Astrocyte of the spinal cord (primary cell): Measurements from ENCODE around the gene GPR39.
A peak's percentile ranks its signal among the peaks of the same experiment; 100 is the strongest.

ENCODE experiments used
- DNase-seq: peaks from one replicate; pipeline ENCODE4 v3.0.0; 2011; ENCODE audit warnings: low read depth, low spot score
- H3K4me3 ChIP-seq: 2 replicates; pipeline ENCODE4 v1.5.1; 2011; ENCODE audit warnings: low read depth, mild to moderate bottlenecking, low read length, moderate library complexity
- CTCF ChIP-seq: IDR thresholded peaks from 2 replicates; pipeline ENCODE4 v1.5.1; 2012; ENCODE audit warnings: low read depth, mild to moderate bottlenecking, low read length, inconsistent platforms
- in situ Hi-C: cut with HindIII; loops from 2 replicates; pipeline ENCODE4 v1.10.0; 2017; ENCODE audit warnings: low sequenced_read_pairs

The GPR39 gene

GRCh38 chr2:132681766-132682165 lies 265.2 kb downstream of the GPR39 start:
- TF ChIP-seq CTCF, result no peak
- no peak for DNase-seq
- in situ Hi-C loops, result no loop called here
- H3K4me3 ChIP-seq, result no peak overlapping the region

- no peak overlapping the region for H3K4me3 ChIP-seq
- no peak for DNase-seq
- in situ Hi-C loops, result no loop called here
- no peak for TF ChIP-seq CTCF
Measured at GRCh38 chr2:132690664-132691303, 274.2 kb downstream of the GPR39 start.

- in situ Hi-C loops, result no loop called here
- no peak for DNase-seq
- TF ChIP-seq CTCF, result no peak
- H3K4me3 ChIP-seq, result no peak overlapping the region
Measured at GRCh38 chr2:132691556-132691955, 275.0 kb downstream of the GPR39 start.

DNA sequence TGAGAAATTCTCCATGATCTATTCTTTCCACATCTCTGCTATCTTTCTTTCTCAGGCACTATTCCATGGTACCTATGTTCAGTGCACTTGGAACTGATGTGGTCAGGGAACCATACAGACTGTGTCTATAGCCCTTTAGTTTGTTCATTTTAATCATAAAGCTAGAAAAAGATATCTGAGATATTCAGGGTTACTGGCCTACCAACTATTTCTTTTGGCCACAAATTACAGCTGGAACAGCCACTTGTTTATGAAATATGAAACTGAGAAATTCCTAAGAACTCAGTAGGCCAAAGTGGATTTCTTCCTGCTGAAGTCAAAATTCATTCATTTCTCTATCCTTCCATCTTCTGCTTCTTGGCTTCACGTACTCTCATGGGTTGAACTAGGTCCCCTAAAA lies 276.2 kb downstream of the GPR39 start:
- no peak overlapping the region for H3K4me3 ChIP-seq
- TF ChIP-seq CTCF, result no peak
- peak; percentile 65 for DNase-seq
- in situ Hi-C loops, result no loop called here
